ENCODE results near the gene SUSD4.

The SUSD4 gene

GRCh38 chr1:223180731-223181321 lies 183.2 kb downstream of the SUSD4 start:
- DNase-seq (ENCODE audit: low read depth): no peak

- no peak for DNase-seq (ENCODE audit: low read depth)
These were observed 184.2 kb downstream of the SUSD4 start for GRCh38 chr1:223179786-223180185.

DNA sequence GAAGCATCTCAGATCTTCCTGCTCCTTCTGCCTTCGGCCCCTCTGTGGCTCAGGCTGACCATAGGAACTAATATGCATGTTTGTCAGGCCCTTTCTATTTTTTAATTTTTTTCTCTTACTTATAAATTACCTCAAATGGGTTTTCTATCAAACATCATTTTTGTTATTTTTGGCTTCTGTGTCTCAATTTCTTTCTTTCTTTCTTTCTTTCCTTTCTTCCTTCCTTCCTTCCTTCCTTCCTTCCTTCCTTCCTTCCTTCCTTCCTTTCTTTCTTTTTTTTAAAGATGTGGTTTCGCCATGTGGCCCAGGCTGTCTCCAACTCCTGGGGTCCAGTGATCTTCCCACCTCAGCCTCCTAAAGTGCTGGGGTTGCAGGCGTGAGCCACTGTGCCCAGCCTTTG lies 184.7 kb downstream of the SUSD4 start:
- DNase-seq (ENCODE audit: low read depth): no peak

DNA sequence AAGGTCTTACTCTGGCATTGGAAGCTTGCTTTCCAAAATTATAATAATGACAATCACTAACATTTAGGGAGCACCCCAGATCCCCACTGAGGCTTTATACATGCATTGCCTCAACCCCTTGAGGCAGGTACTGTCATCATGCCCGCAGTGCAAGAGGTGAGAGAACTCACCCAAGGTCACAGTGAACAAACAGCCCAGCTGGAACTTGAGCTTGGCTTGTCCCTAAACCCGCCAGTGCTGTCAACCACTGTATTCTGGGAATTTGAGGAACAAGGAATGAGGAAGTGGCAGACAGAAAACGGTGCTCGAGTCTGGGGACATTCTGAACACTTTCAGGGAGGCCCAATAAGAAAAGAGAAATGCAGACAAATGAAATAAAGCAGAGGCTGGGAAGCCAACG lies 186.3 kb downstream of the SUSD4 start:
- no peak for DNase-seq (ENCODE audit: low read depth)

DNA sequence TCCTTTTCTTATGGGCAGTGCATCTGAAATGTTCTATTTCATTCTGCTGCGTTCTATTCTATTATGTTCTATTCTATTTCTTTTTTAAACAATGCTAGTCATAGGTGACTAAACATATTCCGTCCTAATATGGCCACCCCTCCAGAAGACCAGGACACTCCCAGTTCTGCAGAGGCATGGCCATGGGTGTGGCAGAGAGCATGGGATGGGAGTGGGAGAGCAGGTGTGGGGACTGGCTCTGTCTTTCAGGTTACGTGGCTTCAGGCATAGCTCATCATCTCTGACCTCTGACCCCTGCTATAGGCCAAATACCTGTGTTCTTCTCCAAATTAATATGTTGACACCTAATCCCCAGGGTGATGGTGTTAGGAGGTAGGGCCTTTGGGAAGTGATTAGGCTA lies 187.5 kb downstream of the SUSD4 start:
- DNase-seq (ENCODE audit: low read depth): no peak

- no peak for DNase-seq (ENCODE audit: low read depth)
These were observed 188.3 kb downstream of the SUSD4 start for GRCh38 chr1:223175633-223176032.

DNA sequence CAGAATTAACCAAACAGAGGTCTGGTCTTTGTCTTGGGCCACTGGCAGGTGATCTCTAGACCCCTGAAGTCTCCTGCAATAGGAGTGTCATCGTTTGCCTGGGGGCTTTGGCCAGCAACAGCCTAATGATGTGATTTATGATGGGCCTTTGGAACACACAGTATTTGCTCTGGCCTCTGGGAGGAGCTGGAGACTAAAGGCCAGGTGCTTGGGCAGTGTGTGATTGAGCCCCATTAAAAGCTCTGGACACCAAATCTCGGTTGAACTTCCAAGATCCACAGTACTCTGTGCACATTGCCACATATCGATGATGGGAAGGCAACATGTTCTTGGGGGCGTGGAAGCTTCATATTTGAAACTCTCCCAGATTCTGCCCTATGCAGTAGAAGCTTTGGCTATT lies 188.9 kb downstream of the SUSD4 start:
- no peak for DNase-seq (ENCODE audit: low read depth)
